GM18907 (cell line): Measurements from ENCODE around the gene CD93.

Experiments
- ATAC-seq: cut with Tn5 transposase; IDR thresholded peaks from one replicate; pipeline ENCODE4 v1.9.1; 2021; ENCODE audit warnings: mild to moderate bottlenecking, moderate library complexity; ENCODE audit not compliant: unreplicated experiment

CD93 gene

GRCh38 chr20:23086056-23086566 is at the start of gene CD93:
TSS of gene CD93 (minus strand) at chr20:23086324. CDS start at chr20:23086192, 132 bp downstream.
- ATAC-seq = peak; percentile 61

DNA sequence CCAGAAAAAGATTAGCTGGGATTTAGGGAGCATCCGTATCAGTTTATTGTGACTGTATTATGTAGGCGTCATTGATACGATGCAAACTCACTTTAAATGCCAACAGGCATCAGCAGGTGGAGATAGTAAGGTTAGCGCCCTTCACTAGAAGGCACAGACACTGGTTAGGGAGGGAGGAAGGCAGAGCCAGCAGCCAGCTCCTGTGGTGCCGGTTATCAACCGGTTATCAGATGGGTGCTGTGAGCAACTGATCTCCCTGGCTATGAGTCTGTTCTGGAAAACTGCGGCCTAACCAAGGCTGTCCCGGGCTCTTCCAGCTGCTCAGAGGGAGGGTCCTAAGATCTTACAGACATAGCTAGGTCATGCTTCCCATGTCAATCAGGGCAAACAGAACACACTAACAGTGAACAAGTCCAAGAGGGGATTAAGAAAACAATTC is 47.5 kb upstream of the CD93 start:
- ATAC-seq = no peak

DNA sequence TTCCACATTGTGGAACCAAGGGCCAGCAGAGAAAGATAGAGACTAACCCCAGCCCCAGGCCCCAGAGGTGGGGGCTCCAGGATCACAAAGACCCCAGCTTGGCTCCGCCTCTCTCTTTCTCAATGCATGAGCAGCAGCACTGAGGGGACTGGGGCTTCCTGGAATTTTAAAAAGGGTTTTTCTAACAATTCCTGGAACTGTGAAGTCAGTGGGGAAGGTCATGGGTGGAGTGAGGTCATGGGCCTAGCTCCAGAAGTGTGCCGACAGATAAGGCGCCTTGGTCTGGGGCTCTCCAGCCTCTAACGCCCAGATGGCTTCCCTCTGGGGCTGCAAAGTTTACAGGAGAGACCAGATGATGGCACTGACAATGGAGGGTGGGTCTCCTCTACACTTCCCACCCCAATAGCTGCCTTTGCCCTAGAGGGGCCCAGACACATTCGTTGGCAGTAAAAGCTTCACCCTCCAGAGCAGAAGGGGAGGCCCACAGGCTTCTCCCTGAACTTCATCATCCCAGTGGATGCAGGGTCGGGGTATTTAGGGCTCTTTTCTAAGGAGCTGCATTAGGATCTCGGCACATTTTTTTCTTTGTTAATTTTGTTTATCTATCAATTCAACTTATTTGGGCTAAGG is 46.9 kb upstream of the CD93 start:
- ATAC-seq = no peak

DNA sequence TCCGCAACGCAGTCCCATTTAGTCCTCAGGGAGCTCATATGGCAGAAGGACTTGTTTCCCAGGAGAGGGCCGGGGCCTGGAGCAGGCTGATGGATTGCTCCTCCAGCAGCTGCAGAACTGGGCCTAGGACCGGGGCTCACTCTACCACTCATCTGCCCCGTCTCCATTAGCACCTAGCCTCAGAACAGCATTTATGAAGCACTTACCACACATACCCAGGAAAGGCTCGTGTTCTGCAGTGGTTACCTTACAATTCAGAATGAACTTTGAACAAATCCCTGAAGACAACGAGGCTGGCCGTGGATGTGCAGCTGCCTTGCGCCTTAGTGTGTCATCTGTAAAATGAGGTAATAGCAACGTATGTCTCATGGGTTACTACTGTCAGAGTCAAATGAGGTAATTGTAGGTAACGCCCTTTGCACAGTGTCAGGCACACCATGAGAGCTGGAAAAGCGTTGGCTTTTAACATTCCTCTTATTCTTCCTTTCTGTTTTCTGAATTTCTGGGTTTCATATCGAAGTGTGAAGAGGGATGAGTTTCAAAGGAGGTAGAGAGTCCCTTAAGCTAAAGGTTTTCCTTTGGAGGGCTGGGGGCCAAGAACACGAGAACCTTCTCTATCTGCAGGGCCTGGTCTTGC is 46.3 kb upstream of the CD93 start:
- no peak for ATAC-seq

DNA sequence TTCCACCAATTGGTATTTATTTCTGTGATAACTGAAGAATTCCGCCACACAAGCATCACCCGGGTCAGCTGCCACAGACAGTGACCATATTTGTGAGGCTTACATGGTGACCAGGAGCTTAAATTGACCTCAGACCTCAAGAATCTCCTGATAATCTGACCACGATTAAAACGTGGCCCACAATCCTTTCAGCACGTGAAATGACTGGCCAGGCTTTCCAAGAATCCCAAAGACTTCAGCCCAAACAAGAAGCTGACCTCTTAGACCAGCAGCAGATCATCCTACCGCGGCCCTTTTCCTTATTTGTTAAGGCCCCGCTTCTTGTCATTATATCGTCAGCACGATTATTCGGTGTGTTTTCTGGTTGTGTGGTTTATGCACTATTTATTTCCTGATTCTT is 45.6 kb upstream of the CD93 start:
- ATAC-seq = no peak

- no peak for ATAC-seq
Observed at GRCh38 chr20:23130622-23131140, 44.6 kb upstream of the CD93 start.

DNA sequence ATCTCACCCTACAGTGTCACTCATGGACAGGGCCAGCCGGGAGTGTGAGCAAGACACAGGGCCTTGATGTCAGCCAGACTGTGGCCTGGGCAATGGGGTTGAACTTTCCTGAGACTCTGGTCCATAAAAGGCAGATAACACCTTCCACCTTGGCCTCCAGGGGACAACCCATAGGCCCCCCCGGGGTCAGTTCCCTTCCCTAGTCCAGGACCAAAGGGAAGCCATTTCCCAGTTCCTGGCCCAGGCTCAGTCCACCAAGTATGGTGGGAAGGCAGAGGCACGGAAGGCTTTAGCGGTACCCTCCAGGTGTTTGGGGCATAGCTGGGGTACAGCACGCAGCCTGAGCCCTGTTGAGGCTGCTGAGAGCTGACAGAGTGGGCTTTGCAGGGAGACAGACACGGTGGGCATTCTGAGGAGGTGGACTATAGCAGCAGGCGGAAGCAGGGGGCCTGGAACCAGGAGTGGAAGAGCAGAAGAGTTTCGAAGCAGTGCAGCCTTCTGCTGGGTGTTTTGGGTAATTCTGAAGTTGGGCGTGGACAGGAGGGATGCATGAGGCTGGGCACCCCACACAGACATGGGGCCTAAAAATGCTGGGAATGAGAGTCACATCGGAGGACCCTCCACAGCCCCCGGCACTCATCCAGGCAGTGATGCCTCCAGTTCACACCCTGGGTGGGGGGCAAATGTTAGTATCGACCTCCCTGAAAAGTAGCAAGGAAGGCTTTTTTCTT is 43.9 kb upstream of the CD93 start:
- ATAC-seq = no peak

DNA sequence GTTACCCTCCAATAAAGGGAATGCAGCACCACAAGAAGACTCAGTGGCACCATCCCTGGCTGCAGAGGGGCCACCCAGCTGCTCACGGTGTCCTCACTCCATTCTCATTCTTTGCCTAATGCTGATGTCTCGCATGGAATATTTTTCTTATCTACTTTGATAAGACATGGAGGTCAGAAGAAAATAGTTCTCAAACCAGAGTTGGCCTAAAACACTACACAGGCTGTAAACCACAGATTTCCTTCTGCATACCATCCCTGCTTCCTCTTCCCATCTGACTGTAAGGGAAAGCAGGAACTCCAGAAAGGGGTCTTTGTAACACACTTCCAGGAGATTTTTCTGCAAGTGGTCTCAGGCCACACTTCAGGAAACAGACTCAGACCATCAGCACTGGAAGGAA is 43.1 kb upstream of the CD93 start:
- ATAC-seq = no peak

DNA sequence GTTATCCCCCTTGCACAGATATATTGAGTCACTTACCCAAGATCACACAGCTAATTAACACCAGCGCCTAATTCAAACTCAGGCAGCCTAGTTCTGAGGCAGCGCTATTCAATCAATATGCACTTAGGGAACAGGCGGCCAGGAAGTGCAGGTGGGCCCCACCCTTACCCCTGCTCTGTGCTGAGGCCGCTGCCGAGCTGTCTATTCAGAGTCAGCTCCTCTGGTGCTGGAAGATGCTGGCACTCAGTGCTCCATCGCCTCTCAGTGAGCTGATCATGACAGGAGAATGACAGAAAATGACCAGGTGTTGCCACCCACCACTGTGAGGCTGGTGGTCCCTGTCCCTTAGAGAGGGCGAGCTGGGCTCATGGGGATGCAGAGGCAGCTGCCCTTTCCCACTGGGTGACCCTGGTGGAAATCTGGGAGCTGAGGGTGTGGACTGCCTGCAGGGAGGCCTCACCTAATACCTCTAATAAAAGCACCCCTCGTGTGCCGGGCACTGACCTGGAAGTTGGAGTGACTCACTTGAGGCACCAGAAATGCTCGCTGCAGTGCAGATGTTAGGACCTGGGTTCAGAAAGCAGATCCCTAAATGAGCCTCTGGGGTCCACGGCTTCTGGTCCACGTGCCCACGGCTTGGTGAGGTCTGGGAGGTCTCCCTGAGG is 42.5 kb upstream of the CD93 start:
- no peak for ATAC-seq

DNA sequence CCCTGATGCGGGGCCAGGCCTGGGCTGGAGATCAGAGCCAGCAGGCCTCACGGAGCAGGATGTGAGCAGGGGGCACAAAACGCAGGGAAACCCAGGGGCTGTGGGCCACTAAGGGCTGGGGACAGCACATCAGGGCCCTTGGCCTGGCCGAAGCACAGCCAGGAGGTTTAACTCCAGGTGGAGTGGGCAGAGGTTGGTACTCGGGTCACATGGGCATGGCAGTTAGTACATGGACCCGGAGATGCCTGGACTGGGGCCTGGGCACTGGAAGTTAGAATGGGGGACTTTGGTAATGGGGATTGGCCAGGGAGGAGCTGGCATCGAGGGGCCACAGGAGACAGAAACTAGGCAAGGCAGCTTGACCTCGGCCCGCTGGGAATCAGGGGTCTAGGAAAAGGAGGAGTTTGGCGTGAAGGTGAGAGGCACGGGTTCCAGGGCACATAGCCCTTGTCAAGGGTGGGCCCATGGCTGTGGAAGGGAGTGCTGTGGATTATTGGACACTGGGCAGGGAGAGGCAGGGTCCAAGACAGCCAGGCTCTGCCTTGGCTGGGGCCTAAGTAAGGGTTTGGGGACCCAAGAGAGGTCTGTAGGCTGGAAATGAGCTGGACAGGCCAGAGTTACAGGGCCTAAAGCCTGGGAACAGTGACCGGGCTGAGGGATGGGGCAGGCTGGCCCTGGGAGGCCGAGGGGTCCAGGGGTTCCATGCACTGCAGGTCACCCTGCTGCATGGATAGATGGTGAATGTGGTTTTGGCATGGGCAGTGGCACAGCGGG is 41.6 kb upstream of the CD93 start:
- no peak for ATAC-seq

DNA sequence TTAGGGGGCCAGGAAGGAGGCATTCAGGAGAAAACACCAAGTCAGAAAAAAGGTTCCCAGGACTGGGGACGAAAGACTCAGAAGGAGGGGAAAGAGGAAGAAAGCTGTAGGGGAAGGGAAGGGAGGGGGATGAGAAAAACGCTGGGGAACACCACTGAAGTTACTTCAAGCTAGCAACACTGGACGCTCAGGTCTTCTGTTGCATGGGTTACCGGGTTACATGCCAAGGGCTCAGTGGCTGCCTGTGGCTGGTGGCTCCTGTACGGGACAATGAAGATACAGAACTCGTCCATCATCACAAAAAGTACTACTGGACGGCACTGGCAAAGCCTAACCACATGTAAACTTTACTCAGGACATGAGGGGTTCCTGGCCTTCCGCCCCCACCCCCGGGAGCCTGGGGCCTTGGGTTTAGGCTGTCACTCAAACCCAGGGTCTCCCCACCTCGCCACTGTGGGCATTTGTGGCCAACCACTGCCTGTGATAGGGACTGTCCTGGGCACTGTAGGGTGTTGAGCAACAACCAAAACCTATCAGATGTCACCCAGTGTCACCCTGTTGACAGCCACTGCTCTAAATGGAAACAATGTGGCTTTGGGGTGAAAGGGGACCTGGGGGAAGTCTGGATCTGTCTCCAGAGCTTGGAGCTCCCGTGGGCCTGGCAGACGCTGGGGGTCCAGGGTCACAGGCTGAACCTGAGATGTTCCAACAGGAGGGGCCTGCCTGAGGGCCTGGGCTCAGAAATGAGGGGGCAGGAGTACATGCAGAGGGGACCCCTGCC is 40.3 kb upstream of the CD93 start:
- ATAC-seq = no peak

- no peak for ATAC-seq
Observed at GRCh38 chr20:23125625-23126191, 39.6 kb upstream of the CD93 start.

DNA sequence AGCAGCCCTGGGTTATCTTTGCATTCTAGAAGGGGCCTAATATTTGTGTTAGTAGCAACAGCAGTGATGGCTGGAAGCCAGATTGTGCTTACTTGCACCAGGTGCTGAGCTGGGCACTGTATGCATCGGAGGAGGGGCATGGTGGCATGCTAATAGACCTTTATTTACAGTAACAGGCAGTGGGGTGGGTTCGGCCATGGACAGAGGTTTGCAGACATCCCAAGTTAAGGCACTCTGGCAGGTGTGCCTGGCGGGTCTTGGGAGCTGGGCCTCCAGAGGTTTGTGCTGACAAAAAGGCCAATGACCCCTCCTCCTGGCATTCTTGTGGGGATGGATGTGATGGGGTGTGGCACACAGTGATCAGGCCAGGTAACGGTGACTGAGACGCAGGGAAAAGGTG is 39.0 kb upstream of the CD93 start:
- no peak for ATAC-seq

- ATAC-seq = no peak
Observed at GRCh38 chr20:23123886-23124285, 37.8 kb upstream of the CD93 start.

DNA sequence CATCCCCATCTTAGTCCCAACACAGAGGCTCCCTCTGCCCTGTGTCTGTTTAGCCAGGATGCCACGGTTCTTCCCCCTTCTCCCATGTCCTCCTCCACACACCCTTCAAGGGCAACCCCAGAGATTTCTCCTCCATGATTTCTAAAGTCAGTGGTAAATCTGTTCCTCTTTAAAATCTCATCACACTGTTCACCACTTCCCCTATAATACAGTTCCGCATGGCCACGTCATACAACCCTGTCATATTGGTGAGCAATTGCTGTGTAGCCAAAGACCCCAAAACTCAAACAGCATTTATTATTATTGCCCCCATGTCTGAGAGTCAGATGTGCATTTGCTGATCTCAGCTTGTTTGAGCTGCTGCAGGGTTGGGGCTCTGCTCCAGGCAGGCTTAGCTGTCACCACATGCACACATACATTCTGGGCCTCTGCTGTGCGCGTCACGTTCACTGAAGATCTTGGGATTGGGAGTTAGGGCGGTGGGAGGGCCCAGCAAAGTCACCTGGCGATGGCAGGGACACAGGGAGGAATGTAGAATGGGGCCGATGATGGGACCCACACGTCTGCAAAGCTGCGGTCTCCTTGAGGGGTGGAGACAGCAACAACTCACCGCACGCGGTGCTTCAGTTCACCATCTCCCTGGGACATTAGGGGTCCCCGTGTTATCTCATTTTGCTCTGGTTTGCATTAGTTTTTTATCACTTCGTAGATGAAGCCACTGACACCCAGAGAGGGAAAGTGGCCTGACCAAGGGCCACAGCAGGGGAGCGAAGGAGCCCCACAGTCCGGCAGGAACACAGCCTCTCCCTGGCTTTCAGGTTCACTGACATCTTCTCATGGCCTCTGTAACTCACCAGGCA is 36.9 kb upstream of the CD93 start:
- ATAC-seq = no peak

DNA sequence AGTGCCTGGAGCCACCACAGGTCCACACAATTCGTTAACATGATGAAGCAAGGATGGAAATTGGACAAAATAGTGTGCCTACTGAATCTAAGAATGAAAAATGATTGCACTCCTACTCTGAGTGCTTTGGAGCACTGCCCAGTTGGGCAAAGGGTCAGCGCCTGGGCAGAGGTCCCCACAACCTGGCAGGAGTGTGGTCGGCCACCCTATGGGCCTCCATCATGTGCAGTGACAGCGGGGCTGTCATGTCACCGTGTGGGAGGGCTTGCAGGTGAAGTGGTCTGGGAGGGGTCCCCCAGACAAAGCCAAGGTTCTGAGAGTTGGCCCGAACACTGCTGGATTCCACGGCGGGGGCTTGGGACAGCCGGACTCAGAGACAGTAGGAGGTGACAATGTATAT is 36.2 kb upstream of the CD93 start:
- no peak for ATAC-seq

GRCh38 chr20:23121751-23122320 is 35.7 kb upstream of the CD93 start:
- ATAC-seq = no peak
